ENCODE data around the gene PRDM11.

The PRDM11 gene

DNA sequence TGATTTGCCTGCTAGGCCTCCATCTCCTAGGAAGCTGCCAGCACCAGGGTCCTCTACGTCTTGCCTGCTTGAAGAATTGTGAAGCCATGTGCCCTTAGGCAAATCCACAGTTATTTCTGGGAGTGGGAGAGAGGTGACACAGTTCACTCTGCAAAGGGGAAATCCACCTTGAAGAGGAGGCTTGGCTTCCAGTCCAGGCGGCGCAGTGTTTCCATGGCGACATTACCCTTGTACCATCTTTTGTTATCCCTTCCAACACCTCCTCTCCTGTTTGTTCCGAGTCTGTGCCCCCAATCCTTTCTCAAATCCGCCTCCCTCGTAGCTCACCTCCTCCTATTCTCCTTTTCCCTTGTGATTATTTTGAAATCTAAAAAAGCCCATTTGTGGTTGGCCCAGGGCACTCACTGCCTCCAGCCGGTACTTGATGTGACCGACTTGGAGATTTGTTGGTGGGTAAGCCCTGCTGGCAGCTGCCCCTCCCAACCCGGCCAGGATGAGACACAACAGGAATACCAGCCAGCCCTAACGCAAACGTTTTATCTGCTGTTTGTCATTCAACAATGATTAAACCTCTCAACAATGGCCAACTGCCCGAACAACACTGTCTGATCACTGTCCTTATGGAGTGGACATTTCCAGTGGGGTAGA is 121.3 kb downstream of the PRDM11 start:
- no peak for DNase-seq

DNA sequence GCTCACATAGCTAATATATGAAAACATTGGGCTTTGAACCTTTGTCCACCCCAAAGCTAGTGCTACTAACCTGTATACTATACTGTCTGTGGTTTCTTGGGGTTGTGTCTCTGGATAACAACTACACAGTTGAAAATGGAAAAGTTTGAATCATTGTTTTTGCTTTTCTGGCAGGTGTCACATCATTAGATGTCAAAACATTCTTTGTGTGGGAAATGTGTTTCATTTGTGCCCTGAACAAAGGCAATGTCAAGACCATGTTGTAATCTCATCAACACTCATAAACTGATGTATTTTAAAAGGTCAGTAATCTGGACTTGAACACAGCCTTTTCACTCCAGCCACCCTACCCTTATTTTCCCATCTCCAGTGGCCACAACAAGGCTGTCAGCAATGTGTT is 123.2 kb downstream of the PRDM11 start:
- no peak for DNase-seq

DNA sequence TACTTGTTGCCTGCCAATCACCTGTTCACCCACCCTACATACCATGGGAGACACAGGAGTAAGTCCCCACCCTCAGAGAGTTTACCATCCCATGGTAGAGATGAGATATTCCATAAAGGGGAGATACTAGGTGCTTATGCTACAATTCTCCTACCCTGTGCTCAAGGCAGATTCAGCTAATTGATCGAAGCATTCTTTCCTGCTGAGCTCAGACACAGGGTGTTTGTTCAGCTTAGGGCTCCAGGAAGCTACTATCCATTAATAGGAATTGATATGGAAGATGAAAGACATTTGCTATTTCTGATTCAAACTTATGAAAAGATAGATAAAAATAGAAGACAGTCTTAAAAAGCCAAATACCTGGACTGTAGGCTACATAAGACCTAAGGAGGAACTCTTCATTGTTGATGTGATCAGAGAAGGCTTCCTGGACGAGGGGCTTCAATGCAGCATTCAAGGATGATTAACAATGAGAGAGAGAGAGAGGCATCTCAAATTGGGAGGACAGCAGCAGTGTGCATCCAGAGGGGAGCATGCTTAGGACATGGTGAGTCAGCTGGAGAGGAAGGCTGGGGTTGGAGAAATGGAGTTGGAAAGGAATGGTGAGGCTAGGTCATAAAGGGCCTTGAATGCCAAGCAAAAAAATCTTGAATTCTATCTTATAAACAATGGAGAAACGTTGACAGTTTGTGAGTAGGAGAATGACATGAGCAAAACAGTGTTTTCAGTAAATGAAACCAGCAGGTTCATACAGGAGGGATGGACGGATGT is 124.7 kb downstream of the PRDM11 start:
- no peak for DNase-seq

DNA sequence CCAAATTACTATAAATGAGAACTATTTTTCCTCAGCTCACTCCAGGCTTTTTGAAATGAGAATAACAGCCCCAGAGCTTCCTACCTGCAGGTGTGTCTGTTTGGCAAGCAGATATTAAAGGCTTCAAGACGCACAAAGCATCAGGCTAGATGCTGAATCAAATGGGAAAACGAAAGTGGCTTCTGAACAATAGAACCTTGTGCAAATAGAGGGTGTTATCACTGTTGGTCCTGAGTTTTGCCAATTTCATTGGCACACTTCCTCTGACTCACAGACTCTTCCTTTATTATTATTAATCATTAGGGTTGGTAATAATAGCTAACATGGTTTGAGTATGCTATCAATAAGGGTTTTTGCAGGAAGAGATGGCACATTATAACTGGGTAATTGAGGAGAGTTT is 126.3 kb downstream of the PRDM11 start:
- no peak for DNase-seq

DNA sequence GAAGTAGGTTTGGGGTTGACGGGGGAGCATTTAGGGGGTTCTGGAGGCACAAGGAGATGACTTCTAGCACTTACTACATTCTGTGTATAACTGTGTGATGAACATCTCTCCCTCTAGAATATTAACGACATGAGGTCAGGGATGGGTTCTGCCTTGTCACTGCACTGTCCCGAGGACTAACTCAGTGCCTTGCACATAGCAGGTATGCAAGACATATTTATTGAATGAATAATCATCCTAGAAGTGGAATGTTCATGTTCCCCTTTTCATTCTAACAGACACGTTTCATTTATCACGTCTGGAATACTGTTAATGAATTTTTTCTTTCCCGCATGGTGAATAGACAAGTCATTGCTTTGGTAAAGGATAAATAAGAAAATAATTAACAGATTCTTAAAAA is 127.1 kb downstream of the PRDM11 start:
- no peak for DNase-seq

DNA sequence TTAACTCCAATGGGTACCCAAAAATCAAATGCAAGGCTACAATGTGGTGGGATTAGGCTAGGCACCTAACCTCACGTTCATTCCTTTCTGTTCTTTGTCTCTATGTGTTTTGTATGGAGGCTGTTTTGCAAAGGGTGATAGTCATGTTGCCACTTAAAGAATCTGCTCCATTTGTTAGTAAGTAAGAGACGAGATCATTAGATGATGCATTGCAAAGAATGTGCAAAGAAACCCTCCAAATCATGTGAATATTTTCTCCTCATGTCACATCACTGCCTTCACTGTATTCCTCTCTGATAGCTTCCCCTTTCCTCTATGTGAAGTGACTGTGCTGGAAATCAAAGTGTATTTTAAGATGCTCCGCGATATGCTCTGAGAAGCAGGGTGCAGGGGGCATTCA is 127.8 kb downstream of the PRDM11 start:
- DNase-seq: no peak

DNA sequence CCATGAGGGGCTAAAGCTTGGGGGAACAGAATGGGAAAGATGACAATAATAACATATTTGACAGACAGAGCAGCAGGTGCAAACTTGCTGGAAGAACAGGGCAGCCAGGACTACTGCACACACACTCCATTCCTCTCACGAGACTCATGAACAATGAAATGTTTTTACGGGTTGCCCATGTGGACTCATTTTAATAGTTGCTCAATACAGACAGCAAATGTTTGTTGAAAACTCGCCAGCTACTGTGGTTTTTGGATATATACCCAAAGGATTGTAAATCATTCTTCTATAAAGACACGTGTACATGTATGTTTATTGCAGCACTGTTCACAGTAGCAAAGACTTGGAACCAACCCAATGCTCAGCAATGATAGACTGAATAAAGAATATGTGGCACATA is 129.4 kb downstream of the PRDM11 start:
- DNase-seq: no peak

DNA sequence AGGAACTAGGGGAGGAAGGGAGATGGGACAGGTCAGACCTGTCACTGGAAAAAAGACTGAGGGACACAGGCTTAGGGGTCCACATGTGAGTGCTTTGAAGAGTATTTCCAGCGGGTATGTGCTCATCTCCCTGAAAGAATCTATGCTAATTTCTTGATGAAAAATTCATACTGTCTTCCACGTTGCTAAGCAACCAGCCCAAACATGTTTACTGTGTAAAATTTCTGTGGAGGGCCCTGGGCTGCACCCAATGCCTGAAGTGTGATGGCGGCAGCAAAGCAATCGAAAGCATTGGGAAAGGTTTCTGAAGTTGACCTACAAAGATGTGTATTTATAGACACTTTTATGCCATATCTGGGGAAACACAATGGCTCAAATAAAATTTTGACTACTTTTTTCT is 132.3 kb downstream of the PRDM11 start:
- no peak for DNase-seq

DNA sequence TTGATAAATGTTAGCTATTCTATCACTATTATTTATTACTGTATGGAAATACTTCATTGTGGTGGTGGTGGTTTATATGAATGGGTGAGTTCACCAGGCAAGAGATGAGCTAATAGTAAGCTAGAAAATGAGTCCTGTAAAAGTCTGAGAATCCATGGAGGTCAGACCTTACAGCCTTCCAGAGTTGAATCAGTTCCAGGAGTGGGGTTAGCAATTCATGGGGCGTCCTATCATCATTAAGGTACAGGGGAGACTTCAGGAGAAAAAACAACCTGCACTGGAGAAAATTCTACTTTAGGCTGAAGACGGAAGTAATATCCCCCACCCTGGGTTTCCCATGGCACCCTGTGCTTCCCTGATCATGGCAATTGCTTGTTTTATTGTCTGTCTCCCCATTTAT is 133.2 kb downstream of the PRDM11 start:
- no peak for DNase-seq

DNA sequence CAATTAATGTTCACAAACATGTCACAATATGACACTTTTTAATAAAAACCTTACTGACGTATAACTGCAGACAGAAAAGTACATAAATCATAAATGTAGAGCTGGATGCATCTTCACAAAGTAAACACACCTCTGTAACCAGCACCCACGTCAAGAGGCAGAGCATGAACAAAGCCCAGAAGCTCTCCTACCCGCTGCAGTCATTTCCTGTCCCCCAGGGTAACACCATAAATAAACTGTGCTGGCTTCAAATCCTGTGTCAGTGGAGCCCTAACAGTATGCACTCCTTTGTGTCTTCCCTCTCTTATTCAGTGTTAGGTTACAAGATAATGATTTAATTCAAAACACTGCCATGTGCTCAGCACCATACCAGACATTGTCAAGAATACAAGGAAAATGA is 134.0 kb downstream of the PRDM11 start:
- DNase-seq: no peak

DNA sequence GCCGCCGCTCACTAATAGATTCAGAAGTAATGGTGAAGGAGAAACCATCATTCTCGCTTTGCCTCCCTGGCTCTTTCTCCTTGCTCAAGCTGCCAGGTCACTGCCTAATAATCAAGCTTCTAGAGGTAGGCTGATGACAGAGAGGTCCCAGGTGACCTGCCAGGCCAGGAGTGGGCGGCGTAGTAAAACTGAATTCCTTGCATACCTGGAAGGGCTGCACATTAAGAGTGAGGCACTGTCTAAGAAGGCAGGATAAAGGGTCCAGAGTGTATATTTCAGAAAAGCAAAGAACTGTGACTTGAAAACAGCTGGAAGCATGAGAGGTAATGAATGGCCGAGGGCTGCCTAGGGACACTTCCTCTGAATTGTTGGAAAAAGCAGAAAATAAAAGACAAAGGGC is 135.6 kb downstream of the PRDM11 start:
- DNase-seq: no peak

All from T1000 (cell line).